SH-SY5Y (cell line): ENCODE data around the gene OR2AK2.

Experiments used
- GATA2 ChIP-seq: IDR thresholded peaks from 2 replicates; pipeline ENCODE4 v1.6.1; 2011; ENCODE audit warnings: mild to moderate bottlenecking, low read depth, low read length
- GATA3 ChIP-seq: IDR thresholded peaks from 2 replicates; pipeline ENCODE4 v1.6.1; 2011; ENCODE audit warnings: low read depth, mild to moderate bottlenecking, low read length, moderate library complexity

The OR2AK2 gene

GRCh38 chr1:248000169-248000568 lies 35.1 kb downstream of the OR2AK2 start:
- TF ChIP-seq GATA3 (no peak), GATA2 (no peak)

- no peak for TF ChIP-seq GATA2
- no peak for TF ChIP-seq GATA3
Measured at GRCh38 chr1:248007778-248008177, 42.7 kb downstream of the OR2AK2 start.

- TF ChIP-seq GATA2 (no peak), GATA3 (no peak)
Measured at GRCh38 chr1:248009681-248010080, 44.6 kb downstream of the OR2AK2 start.

- TF ChIP-seq GATA2 (no peak), GATA3 (no peak)
Measured at GRCh38 chr1:248013229-248013710, 48.2 kb downstream of the OR2AK2 start, which contains the start of gene OR2L5. Gene OR2L5, plus strand, starts transcription at chr1:248013660. Its CDS starts 8,288 bp downstream, at chr1:248021948.

DNA sequence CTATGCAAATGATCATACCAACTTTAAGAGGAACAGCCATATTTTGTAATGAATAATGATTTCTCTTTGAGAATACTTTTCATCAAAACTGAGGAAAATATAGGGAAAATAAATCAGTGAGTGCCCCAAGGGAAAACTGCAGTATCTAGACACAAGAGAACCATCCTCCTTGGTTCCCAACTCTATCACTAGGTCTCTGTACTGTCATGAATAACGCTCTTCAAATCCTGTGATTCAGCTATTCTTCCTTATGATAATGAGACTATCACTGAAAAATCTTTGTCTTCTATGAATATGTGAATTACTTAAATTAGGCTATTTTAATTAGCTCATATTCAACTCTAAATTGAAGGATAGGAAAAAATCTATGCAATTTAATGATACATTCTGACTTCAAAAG lies 50.8 kb downstream of the OR2AK2 start:
- TF ChIP-seq GATA3 (no peak), GATA2 (no peak)
